ENCODE data around the gene DLST.
"Not testable (repeated sequence)": the region's sequence is repeated elsewhere in the genome, so short reads cannot be mapped to it uniquely, and the experiment has no call there.

DLST gene

DNA sequence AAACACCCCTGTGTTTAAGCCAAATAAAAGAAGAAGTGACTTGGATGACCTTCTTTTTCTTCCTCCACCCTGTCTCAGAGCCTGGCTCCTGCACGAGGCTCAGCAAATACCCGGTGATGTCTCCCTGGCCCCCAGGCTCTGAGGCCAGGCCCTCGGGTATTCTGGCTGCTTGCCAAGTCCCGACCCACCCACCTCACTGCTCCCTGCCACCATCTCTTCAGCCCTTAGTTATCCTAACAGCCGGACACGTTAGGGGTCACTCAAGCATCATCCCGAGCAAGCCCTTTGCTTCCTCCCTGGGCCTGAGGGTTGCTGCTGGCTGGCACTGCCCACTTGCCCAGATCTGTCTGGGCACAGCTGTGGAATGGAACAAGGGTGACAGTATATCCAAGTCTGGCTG is 34.1 kb downstream of the DLST start:
- no peak for DNase-seq (ENCODE audit: low read depth in 2 of 2, low spot score in 1 of 2)

DNA sequence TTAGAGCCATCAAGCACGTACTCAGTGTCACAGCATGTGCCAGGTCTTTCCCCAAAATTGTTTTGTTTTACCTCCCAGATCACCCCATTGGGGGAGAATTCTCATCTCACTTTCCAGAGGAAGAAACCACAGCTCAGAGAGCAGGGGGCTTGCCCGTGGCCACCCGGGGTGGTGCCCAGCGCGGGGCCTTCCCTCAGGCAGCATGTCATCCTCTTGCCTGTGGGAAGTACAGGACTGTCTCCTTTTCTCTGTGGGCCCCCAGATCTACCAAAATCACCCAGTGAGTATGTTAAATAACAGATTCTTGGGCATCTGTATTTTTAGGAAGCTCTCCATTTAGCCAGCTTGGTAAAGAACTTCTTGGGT is 35.4 kb downstream of the DLST start:
- DNase-seq (ENCODE audit: low read depth in 2 of 2, low spot score in 1 of 2), result no peak

DNA sequence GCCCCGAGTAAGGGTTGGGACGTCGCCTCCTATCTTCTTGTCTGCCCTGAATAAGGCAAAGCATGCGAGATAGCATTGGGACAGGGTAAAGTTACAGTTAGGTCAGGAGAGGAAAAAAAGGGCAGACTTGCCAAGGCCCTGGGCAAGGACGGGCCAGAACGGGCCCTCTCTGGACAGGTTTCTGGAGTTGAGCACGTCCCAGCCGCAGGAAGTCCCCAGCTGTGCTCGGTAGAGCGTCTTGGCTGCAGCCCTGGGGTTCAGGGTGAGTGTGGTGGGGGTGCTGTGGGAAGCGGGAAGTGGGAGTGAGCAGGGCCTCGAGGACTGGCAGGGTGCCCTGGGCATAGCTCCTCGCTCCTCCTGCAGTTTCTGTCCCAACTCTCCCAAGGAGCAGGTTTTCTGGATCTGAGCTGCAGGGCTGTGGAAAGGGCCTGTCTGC is 35.9 kb downstream of the DLST start:
- no peak for DNase-seq (ENCODE audit: low read depth in 2 of 2, low spot score in 1 of 2)

DNA sequence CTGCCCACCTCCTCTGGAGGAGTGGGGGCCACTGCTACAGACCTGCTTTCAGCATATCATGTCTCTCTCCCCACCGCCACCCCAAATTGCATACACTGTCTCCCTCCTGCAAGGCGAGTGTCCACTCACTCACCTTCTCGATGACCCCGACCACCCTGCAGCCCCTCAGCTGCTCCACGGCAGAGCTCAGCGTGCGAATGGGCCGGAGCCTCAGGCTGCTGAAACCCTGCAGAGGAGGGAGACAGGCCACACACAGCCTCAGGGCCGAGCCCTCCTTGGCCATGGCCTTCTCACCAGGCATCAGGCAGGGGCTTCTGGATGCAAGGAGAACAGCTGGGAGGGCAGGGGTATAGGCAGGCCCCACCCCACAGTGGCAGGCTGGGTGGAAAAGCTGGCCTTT is 36.7 kb downstream of the DLST start:
- DNase-seq (ENCODE audit: low read depth in 2 of 2, low spot score in 1 of 2), result no peak

DNA sequence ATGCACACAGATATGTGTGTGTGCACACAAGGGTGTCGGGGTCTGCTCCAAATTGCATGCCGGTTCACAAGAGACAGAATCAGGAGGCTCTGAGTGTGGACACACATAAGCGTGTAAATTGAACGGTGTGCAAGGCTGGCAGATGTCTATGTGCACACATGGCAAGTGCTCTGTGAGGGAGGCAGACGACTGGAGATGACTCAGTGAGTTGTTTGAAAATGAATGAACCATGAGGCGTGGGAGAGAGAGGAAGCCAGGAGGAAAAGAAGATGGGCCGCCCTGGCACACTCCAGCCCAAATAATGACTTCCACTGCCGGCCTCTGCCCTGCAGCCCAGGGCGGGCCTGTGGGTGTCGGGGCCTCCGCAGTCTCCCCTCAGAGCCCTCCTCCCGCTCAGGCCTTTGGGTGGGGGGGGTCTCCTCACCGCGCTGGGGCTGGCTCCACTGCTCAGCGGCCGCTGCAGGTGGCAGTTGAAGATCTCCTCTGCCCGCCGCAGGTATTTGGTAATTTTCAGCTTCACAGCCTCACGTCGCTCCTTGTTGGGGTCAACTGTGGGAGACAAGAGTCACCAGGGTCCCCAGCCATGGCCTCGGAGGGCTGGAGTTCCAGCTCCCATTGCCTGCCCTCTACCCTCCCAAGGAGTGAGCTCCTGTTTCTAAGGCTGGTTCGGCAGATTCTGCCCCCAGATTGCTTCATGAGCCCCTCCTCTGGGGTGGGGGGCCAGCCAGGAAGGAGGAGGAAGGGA is 37.9 kb downstream of the DLST start:
- no peak for DNase-seq (ENCODE audit: low read depth in 2 of 2, low spot score in 1 of 2)

DNA sequence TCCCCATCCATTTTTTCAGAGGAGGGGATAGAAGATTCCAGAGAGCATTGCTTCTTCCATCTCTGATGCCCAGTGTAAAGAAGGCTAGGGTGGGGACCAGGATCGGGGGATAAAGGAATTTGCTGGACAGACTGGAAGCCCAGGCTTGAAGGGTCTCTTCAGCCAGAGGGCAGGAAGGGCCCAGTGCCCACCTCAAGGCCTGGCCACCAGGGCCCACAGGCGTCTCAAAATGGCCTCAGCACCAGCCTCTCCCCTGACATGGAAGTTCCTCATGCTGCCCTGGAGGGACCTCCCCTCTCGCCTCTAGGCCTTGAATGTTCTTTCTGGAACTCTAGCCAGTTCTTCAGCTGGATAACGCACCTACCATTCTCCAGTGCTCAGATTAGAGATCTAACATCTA is 38.6 kb downstream of the DLST start:
- no peak for DNase-seq (ENCODE audit: low read depth in 2 of 2, low spot score in 1 of 2)

DNA sequence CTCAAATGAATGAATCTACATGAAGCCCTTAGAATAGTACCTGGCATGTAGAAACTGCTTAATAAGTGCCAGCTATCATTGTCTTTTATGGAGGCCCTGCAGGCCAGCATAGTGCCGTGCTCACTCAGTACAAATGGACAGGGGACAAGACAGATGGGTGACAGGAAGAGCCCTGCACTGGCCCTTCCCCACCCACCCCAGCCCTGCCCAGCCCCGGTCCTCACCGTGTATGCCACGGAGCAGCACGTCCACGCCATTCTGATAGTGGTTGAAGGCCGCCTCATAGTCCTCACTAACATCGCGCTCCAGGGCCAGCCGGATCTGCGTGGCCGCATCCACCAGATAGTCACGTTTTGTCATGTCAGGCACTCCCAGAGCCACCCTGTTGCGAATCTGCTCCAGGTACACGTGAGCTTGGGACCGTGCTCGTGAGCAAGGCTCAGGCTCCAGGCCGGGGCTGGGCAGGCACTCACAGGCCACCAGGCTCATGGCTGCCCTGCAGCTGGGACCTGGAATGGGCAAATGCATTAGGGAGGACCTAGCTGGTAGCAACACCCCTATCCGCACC is 39.4 kb downstream of the DLST start:
- no peak for DNase-seq (ENCODE audit: low read depth in 2 of 2, low spot score in 1 of 2)

DNA sequence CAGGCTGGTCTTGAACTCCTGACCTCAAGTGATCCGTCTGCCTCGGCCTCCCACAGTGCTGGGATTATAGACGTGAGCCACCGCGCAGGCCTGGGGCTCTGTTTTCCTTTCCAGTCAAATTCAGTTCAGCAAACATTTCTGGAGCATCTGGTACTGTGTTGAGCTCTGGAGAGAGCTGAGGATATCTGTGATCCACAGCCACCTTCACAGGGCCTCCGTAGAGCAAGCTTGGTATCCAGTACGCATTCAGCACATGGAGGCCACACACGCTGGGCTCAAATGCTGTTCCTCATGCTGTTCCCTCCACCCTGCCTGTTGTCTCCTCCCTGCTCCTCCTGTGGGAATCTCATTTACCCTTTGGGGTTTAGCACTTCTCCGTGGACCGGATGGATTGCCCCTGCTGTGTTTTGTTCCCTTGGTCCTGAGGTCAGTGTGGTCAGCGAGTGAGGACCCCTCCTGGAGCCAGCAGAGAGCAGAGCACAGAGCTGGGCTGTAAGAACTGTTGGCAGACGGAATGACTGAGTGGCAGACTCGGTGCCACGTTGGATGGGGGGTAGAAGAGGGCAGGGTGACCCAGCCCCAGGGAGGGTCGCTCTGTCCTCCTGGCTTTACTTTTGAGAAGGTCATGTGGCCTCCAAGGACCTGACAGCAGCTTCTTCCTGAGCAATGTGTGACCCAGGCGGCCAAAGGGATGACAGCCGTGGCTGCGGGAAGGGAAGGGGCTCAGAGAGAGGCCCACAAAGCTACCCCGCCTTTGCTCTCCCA is 40.5 kb downstream of the DLST start:
- no peak for DNase-seq (ENCODE audit: low read depth in 2 of 2, low spot score in 1 of 2)

DNA sequence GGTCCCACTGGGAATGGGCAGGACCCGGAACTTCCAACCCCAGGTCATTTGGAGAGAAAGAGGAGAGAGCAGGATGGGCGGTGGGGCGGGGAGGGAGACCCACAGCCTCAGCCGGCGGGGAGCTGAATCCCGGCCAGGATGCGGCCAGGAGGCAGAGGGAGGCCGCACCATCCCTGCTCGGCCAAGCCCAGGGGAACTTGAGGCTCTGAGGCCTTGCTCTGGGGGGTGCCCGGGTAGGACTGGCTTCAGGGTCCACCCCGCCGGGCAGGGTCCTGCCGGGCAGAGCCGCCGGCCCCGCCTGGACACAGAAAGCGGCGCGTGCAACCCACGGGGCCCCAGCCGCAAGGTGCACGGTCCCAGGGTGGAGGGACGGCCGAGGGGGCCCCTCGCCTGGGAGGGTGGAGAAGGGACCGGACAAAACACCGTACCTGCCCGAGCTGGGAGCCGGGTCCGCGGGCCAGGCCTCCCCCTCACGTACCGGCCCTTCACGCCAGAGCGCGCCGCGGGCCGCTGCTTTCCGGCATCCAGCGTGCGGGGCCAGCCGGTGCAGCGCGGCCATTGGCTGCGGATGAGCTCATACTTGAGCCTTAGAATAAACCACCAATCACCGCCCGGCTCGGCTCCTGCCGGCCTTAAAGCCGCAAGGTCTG is 41.2 kb downstream of the DLST start, which contains the start of gene RPS6KL1:
RPS6KL1 (minus strand) TSS at position 509 of the 650 bp plus-strand sequence. CDS start 1,719 bp downstream, outside the sequence.
- DNase-seq (ENCODE audit: low read depth in 2 of 2, low spot score in 1 of 2), result peak in 1 of 2 donors; percentile 16

DNA sequence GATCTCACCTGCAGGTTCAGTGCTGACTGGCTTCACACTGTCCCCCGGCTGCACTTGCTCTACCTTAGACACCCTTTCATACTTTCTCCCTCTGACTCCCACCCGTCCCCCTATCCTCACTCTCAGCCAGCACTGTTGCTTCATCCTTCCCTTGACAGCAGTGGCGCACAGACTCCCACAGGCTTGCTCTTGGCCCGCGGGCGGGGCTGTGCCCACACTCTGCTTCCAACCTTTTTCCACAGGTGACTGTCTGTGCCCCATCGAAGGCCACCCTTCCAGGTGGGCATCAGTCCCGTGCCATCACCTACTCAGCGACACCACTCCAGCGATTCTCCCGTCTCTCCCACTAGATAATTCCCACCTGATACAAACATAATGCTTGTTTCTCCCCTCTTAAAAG is 42.3 kb downstream of the DLST start:
- DNase-seq (ENCODE audit: low read depth in 2 of 2, low spot score in 1 of 2), result no peak

DNA sequence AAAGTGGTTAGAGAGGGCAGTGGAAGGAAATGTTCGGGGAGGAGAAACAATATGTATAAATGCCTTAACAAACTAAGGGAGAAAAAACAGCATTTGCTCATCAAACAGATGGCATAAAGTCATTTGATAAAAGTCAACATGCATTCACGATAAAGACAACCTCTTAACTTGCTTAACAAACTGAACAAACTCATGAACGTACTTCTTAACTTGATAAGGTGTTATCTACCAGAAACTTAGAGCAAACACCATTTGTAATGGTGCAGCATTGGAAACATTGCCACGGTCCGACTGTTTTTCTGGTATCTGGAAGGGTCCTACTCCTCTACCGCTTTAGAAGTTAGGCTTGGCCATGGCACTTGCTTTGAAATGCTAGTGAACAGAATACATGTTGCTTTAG is 45.5 kb downstream of the DLST start:
- DNase-seq (ENCODE audit: low read depth in 2 of 2, low spot score in 1 of 2), result no peak

DNA sequence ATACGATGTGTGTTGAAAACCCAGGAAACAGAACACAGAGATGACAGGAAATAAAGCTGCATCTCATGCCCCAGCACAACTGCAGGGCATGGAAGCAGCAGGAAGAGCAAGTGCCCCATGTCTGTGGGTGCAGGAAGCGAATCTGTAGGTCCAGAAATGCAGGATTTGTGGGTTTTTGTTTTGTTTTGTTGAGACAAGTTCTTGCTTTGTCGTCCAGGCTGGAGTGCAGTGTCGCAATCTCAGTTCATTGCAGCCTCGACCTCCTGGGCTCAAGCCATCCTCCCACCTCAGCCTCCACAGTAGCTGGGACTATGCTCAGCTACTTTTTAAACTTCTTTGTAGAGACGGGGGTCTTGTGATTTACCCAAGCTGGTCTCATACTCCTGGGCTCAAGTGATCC is 47.5 kb downstream of the DLST start:
- DNase-seq (ENCODE audit: low read depth in 2 of 2, low spot score in 1 of 2), result no peak

DNA sequence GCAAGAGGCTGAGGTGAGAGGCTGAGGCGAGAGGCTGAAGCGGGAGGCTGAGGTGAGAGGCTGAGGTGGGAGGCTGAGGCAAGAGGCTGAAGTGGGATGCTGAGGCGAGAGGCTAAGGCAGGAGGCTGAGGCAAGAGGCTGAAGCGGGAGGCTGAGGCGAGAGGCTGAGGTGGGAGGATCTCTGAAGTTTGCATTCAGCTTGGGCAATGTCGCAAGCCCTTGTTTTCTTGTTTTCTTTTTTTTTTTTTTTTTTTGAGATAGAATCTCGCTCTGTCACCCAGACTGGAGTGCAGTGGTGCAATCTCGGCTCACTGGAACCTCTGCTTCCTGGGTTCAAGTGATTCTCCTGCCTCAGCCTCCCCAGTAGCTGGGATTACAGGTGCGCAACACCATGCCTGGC is 50.0 kb downstream of the DLST start:
- DNase-seq (ENCODE audit: low read depth in 2 of 2, low spot score in 1 of 2), result not testable (repeated sequence)

DNA sequence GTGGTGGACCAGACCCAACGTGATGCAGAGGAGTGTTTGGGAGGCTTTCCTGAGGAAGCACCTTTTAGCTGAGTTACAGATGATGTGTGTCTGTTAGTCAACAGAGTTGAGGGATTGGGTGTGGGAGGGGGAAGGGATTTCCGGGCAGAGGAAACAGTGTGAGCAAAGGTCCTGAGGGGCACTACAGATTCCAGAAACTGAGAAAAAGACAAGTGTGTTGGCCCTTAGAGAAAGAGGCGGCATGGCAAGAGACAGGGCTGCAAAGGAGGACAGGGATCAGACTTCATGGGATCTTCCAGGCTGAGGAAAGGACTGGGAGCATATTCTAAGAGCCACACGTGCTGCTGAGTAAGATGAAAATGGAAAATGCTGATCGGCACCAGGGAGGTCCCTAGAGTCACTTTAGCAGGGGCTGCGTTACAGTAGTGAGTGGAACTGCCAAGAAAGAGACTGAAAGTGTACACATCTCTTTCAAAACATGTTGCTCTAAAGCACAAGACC is 50.7 kb downstream of the DLST start:
- DNase-seq (ENCODE audit: low read depth in 2 of 2, low spot score in 1 of 2), result no peak

DNA sequence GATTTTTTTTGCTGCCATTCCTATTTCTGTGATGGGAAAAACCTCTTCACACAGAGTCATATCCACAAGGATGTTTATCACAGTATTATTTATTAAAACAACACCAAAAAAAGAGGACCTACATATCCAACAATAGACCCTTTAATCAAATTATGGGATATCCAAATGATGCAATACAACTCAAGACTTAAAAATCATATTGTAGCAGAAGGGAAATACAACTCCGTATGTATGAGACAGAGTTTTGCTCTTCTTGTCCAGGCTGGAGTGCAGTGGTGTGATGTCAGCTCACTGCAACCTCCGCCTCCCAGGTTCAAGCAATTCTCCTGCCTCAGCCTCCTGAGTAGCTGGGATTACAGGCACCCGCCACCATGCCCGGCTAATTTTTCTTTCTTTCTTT is 51.2 kb downstream of the DLST start:
- DNase-seq (ENCODE audit: low read depth in 2 of 2, low spot score in 1 of 2), result not testable (repeated sequence)

DNA sequence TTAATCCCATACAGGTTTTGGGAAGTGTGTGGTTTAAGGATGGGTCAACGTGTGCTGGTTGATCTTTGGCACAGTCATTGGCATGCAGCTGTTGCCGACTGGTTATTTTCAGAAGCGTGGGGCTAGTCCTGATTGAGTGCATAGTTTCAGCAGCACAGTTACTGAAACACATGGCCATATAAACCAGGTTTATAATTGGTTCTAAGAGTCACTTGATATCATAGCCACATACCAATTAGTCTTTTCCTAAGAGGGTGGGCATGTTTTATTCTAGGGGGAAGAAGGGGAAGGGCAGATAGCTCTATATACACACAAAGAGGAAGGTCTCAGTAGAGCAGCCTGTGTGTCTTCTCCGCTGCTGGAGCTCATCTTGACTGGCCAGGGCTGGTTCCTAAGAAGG is 52.3 kb downstream of the DLST start:
- no peak for DNase-seq (ENCODE audit: low read depth in 2 of 2, low spot score in 1 of 2)

DNA sequence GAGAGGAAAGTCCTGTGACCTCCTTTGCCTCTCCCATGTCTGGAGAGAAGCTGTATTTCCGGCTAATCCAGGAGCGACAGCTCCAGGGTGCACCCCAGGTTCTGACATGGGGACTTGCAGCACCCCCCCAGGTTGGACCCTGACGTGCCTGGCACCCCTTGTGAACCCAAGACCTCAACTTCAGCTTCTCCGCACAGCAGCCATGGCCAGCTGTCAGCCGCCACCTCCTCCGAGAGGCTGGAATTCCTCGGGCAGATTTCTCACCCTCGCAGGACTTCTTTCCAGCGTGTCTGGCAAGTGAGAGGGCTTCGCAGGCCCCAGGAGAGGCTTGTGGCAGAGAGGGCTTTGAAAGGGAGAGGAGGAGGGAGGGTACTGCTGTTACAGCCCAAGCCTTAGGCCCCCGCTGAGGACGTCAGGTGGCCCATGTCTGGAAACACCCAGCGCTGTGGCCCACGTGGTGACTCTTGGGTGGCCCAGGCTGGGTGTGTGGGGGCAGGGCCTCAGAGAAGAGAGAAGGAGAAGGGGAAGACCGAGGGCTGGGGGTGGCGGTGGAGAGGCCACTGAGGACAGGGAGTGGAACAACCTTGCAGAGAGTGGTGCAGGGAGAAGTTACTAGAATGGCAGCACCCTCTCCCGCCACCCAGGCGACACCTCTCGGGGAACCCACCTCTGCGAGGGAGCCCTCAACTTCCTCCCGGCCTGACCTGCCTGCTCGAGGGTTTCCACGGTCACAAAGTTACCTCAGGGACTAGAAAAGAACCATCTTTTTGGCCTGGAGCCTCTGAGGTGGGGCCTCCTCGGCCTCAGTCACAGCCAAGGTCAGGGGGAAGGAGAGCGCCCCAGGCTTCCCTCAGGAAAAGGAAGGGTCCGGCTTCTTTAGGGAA is 53.0 kb downstream of the DLST start:
- no peak for DNase-seq (ENCODE audit: low read depth in 2 of 2, low spot score in 1 of 2)

DNA sequence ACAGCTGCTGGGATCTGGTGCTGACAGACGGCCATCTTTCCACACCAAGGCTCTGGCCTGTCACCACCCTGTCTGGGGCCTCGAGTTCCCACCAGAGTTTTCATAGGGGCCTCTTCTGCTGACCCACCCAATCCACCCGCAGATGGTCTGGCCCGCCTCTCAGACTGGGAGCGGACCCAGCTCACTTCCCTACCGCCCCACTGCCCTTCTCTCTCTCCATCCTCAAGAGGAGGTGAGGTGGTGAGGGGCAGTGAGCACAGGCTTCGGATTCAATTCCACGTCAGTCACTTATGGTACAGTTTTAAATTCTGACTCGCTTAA is 53.6 kb downstream of the DLST start:
- no peak for DNase-seq (ENCODE audit: low read depth in 2 of 2, low spot score in 1 of 2)

DNA sequence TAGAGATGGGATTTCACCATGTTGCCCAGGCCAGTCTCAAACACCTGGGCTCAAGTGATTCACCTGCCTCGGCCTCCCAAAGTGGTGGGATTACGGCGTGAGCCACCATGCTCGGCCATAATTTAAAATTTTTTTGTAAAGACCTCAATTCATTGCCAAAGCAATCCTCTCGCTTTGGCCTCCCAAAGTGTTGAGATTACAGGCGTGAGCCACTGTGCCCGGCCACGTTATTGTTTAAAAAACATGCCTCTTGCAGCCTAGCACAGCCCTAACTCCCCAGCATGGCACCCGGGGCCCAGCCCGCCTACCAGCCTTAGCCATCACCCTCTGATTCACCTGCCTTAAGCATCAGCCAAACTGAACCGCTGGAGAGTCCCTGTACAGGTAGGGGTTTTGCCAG is 54.4 kb downstream of the DLST start:
- DNase-seq (ENCODE audit: low read depth in 2 of 2, low spot score in 1 of 2), result no peak

DNA sequence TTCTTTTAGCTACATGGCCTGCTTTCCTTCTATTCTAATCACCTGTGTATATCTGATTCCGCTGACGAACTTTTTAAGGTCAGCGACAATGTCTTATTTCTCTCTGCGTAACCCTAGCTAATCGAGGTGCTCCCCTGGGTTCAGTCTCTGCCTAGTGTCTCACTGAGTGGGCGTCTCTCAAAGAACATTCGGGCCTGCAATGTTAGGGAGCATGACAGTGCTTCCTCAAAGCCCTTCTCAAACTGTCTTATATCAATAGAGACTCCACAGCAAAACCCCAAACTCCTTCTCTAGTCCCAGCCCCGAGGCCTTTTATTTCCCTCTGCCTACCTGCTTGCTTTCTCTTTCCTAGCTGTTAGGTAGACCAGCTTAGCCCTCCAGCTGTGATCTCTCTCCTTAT is 55.0 kb downstream of the DLST start:
- DNase-seq (ENCODE audit: low read depth in 2 of 2, low spot score in 1 of 2), result no peak

DNA sequence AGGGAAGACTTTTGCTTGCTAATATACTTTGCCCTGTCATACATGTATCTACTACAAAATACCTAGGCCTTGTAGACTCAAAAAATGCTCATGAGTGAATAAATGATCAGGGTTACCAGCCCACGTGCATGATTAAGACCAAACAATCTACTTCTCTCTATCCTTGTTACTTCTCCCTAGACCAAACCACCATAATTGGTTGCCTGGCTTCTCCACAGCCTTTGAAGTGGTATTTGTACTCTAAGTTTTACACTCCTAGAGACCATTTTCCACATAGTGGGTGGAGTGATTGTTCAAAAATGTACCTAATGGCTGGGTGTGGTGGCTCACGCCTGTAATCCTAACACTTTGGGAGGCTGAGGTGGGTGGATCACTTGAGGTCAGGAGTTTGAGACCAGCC is 55.5 kb downstream of the DLST start:
- no peak for DNase-seq (ENCODE audit: low read depth in 2 of 2, low spot score in 1 of 2)

All from stimulated activated CD8-positive, alpha-beta memory T cell treated with anti-CD3 and anti-CD28 coated beads, Interleukin-4, amount 100 ng/mL, for 4 hours (primary cell).